ENCODE data around the gene SNCA. TPM values are rescaled to one million over a fixed set of nuclear protein-coding genes. Genes with fewer than 3 reads are reported as not detected.

The SNCA gene
- total RNA-seq, 1 experiment from 2014 or later, result 36.8 TPM

DNA sequence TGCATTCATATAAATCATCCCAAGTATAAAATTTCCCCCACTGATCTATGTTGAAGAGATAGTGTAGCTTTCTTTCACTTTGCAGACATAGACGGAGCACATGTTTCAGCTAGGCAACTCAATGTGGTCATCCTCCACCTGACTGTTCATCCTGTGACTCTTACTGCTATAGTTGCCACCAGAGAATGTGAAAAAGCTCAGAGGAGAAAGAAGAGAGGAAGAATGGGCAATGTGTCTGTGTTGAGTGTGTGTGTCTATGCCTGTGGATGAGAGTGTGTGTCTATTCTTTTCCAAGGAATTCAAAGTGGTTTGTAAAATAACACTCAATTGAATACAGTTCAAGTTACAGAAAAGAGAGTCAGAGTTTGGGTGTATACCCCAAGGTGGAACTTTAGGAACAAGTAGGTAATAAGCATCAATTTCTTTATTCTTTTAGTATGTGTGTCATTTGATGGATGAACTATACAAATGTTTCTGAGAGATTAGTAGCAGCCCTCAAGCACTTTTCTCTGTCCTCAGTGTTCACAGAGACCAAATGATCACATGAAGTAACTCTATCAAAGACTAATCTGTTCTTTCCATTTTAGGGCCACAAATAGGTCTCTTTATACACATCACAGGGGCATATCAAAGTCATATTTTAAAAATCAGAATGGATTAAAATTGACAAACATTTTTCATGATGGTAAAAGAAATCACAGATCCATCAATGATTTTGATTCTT, 2.3 kb downstream of the SNCA start:
- intact Hi-C loops (cut with micrococcal nuclease; ENCODE audit: unreplicated experiment), result loop anchor here (5.0 kb wide), 1 partner anchor 32 kb away; no protein-coding TSS in a partner anchor
- H3K9me3 Mint-ChIP-seq (ENCODE audit: low read depth, unreplicated experiment), result no peaks in the 10 kb centered on the region
- TF ChIP-seq CTCF (IDR thresholded peaks at IDR 0.05; ENCODE audit: unreplicated experiment), result no peak
- DNase-seq, result no peak
- BruUV-seq (replicated peaks), result TSS peak; percentile 16
- H3K27me3 Mint-ChIP-seq (ENCODE audit: unreplicated experiment), result no peaks in the 10 kb centered on the region
- H3K4me1 Mint-ChIP-seq (ENCODE audit: low read depth, unreplicated experiment), result peaks cover 6% of the 10 kb centered on the region
- CTCF ChIA-PET, result no interaction called here
- no peak overlapping the region for H3K4me3 Mint-ChIP-seq (ENCODE audit: low read depth, unreplicated experiment)
- H3K36me3 Mint-ChIP-seq (ENCODE audit: insufficient read depth, unreplicated experiment), result peaks cover 29% of the 10 kb centered on the region
- H3K27ac Mint-ChIP-seq (ENCODE audit: unreplicated experiment), result no peak overlapping the region

DNA sequence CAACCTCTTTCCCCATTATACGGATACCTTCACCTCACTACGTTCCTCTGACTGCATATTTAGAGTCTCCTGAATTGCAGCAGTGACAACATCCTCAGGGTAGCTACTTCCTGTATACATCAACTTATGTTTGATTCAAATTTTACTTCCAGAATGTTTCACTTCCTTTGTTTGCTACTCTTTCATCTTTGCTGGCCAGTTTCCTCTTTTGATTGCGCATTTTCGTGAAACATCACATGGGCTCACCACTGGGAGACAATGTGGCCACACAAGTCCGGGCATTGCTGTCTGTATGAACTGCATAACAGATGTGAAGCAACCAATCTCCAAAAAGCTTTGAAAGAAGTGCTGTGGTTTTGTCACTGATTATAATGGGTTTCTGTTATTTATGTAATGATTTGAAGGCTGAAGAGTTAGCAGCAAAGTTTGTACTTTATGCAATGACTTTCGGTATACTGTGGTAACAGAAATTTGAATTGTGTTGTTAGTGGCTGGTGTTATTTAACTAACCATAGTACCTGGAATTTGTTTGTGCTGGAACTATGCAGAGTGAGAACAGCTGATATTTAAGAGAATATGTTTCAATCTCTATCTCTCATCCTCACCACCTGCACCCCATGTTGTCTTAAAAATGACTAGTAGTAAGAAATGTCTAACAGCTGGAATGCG, 7.4 kb downstream of the SNCA start:
- no peak for TF ChIP-seq CTCF (IDR thresholded peaks at IDR 0.05; ENCODE audit: unreplicated experiment)
- Mint-ChIP-seq H3K36me3 (ENCODE audit: insufficient read depth, unreplicated experiment) (peaks cover 5% of the 10 kb centered on the region), H3K4me1 (ENCODE audit: low read depth, unreplicated experiment) (no peaks in the 10 kb centered on the region), H3K27ac (ENCODE audit: unreplicated experiment) (no peak overlapping the region), H3K4me3 (ENCODE audit: low read depth, unreplicated experiment) (no peak overlapping the region), H3K27me3 (ENCODE audit: unreplicated experiment) (no peaks in the 10 kb centered on the region), H3K9me3 (ENCODE audit: low read depth, unreplicated experiment) (no peaks in the 10 kb centered on the region)
- no peak for DNase-seq
- intact Hi-C loops (cut with micrococcal nuclease; ENCODE audit: unreplicated experiment), result no loop called here
- no TSS peak for BruUV-seq (replicated peaks)
- CTCF ChIA-PET, result no interaction called here

- intact Hi-C loops (cut with micrococcal nuclease; ENCODE audit: unreplicated experiment), result no loop called here
- H3K27ac Mint-ChIP-seq (ENCODE audit: unreplicated experiment), result no peak overlapping the region
- no peak for DNase-seq
- H3K36me3 Mint-ChIP-seq (ENCODE audit: insufficient read depth, unreplicated experiment), result peaks cover 11% of the 10 kb centered on the region
- no TSS peak for BruUV-seq (replicated peaks)
- no peaks in the 10 kb centered on the region for H3K9me3 Mint-ChIP-seq (ENCODE audit: low read depth, unreplicated experiment)
- no peaks in the 10 kb centered on the region for H3K27me3 Mint-ChIP-seq (ENCODE audit: unreplicated experiment)
- TF ChIP-seq CTCF (IDR thresholded peaks at IDR 0.05; ENCODE audit: unreplicated experiment), result no peak
- no peak overlapping the region for H3K4me3 Mint-ChIP-seq (ENCODE audit: low read depth, unreplicated experiment)
- H3K4me1 Mint-ChIP-seq (ENCODE audit: low read depth, unreplicated experiment), result no peaks in the 10 kb centered on the region
- CTCF ChIA-PET, result no interaction called here
Measured at GRCh38 chr4:89823416-89823815, 13.5 kb downstream of the SNCA start.

DNA sequence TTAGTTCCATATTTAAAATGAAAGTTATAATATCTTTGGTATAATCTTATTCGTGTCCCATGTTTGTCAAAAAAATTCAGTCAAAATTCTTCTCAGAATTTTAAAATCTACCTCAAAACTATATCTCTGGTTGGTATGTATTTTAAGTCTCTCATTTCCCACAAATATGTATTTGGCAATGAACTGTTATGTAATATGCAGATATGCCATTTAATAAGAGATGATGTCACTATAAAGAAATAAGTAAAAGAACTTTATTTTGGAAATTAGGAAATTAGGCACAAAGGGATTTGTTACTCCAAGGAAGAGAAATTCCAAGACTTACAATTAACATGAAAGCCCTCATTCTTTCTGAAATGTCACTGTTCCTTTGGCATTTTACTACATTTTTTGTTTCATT, 15.3 kb downstream of the SNCA start:
- H3K36me3 Mint-ChIP-seq (ENCODE audit: insufficient read depth, unreplicated experiment), result peaks cover 6% of the 10 kb centered on the region
- no peak for TF ChIP-seq CTCF (IDR thresholded peaks at IDR 0.05; ENCODE audit: unreplicated experiment)
- CTCF ChIA-PET, result no interaction called here
- no peaks in the 10 kb centered on the region for H3K4me1 Mint-ChIP-seq (ENCODE audit: low read depth, unreplicated experiment)
- no peaks in the 10 kb centered on the region for H3K9me3 Mint-ChIP-seq (ENCODE audit: low read depth, unreplicated experiment)
- no peak for DNase-seq
- intact Hi-C loops (cut with micrococcal nuclease; ENCODE audit: unreplicated experiment), result no loop called here
- no peaks in the 10 kb centered on the region for H3K27me3 Mint-ChIP-seq (ENCODE audit: unreplicated experiment)
- H3K4me3 Mint-ChIP-seq (ENCODE audit: low read depth, unreplicated experiment), result no peak overlapping the region
- H3K27ac Mint-ChIP-seq (ENCODE audit: unreplicated experiment), result no peak overlapping the region
- no TSS peak for BruUV-seq (replicated peaks)

Measured in Calu3 (cell line).